GM18867 (cell line): ENCODE results near the gene AGPAT4.
"Not testable (repeated sequence)": the region's sequence is repeated elsewhere in the genome, so short reads cannot be mapped to it uniquely, and the experiment has no call there.

ENCODE experiments used
- ATAC-seq: cut with Tn5 transposase; IDR thresholded peaks from one replicate; pipeline ENCODE4 v1.9.1; 2021; ENCODE audit warnings: mild to moderate bottlenecking, moderate library complexity; ENCODE audit not compliant: unreplicated experiment

AGPAT4 gene

GRCh38 chr6:161210857-161211256 lies 63.0 kb downstream of the AGPAT4 start:
- no peak for ATAC-seq

- ATAC-seq = no peak
Measured at GRCh38 chr6:161207200-161207599, 66.7 kb downstream of the AGPAT4 start.

GRCh38 chr6:161204866-161205557 lies 68.8 kb downstream of the AGPAT4 start:
- ATAC-seq = no peak

GRCh38 chr6:161200610-161201370 lies 73.1 kb downstream of the AGPAT4 start:
- ATAC-seq = no peak

GRCh38 chr6:161199850-161200249 lies 74.0 kb downstream of the AGPAT4 start:
- no peak for ATAC-seq

GRCh38 chr6:161198783-161199460 lies 74.9 kb downstream of the AGPAT4 start:
- ATAC-seq = no peak

- no peak for ATAC-seq
Measured at GRCh38 chr6:161198176-161198575, 75.7 kb downstream of the AGPAT4 start.

- no peak for ATAC-seq
Measured at GRCh38 chr6:161195386-161195785, 78.5 kb downstream of the AGPAT4 start.

- no peak for ATAC-seq
Measured at GRCh38 chr6:161194374-161194773, 79.5 kb downstream of the AGPAT4 start.

- no peak for ATAC-seq
Measured at GRCh38 chr6:161192636-161193411, 81.0 kb downstream of the AGPAT4 start.

- no peak for ATAC-seq
Measured at GRCh38 chr6:161191671-161192070, 82.2 kb downstream of the AGPAT4 start.

- ATAC-seq = no peak
Measured at GRCh38 chr6:161191007-161191406, 82.9 kb downstream of the AGPAT4 start.

- ATAC-seq = no peak
Measured at GRCh38 chr6:161189891-161190290, 84.0 kb downstream of the AGPAT4 start.

- no peak for ATAC-seq
Measured at GRCh38 chr6:161188547-161189465, 85.1 kb downstream of the AGPAT4 start.

- ATAC-seq = no peak
Measured at GRCh38 chr6:161186173-161186769, 87.6 kb downstream of the AGPAT4 start.

- ATAC-seq = no peak
Measured at GRCh38 chr6:161181121-161181520, 92.7 kb downstream of the AGPAT4 start.

- ATAC-seq = not testable (repeated sequence)
Measured at GRCh38 chr6:161178155-161178554, 95.7 kb downstream of the AGPAT4 start.

GRCh38 chr6:161176428-161176827 lies 97.4 kb downstream of the AGPAT4 start:
- not testable (repeated sequence) for ATAC-seq

GRCh38 chr6:161172769-161173168 lies 101.1 kb downstream of the AGPAT4 start:
- ATAC-seq = not testable (repeated sequence)

- no peak for ATAC-seq
Measured at GRCh38 chr6:161171207-161171606, 102.7 kb downstream of the AGPAT4 start.
